ENCODE measurements around the gene POU6F2. TPM values are rescaled to one million over a fixed set of nuclear protein-coding genes. Genes with fewer than 3 reads are reported as not detected.

POU6F2 gene
- total RNA-seq, 1 experiment from 2014 or later: 0.27 TPM

DNA sequence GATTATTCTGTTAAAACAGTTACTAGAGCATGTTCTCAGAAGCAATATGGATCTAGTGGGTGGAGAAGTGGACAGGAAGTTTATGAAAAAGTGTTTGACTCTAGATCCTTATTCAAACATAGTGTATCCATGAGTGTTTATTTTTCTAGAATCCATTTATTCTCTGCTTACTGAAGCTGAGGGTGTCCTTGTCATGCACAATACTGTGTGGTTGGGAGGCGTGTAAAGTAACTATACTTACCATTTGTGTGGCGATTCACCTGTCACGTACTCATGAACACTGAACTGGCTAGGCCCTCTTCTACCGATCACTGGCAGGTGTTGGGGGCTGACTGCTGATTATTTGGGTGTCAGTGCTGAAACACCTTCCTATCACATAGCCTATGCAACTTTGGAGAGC, 74.0 kb downstream of the POU6F2 start:
- no peak for DNase-seq (ENCODE audit: low read depth, low spot score)
- ChIA-PET RAD21 (ENCODE audit: low non-redundant PET in 1 of 2, low total read pairs in 2 of 2, uncharacterized antibody in 2 of 2, unreplicated experiment in 2 of 2) (no interaction called here), POLR2A (no interaction called here), CTCF (no interaction called here)
- TF ChIP-seq, protein P1, sequence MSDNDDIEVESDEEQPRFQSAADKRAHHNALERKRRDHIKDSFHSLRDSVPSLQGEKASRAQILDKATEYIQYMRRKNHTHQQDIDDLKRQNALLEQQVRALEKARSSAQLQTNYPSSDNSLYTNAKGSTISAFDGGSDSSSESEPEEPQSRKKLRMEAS (IDR thresholded peaks at IDR 0.05): no peak
- TF ChIP-seq JUND (IDR thresholded peaks at IDR 0.05) (no peak), SRF (IDR thresholded peaks at IDR 0.05; ENCODE audit: low read depth) (no peak), CBX3 (IDR thresholded peaks at IDR 0.05; ENCODE audit: low read depth) (no peak), POLR2A (IDR thresholded peaks at IDR 0.05; ENCODE audit: borderline replicate concordance, extremely low read depth, insufficient read depth, insufficient read length) (no peak)
- TF ChIP-seq, protein P2, sequence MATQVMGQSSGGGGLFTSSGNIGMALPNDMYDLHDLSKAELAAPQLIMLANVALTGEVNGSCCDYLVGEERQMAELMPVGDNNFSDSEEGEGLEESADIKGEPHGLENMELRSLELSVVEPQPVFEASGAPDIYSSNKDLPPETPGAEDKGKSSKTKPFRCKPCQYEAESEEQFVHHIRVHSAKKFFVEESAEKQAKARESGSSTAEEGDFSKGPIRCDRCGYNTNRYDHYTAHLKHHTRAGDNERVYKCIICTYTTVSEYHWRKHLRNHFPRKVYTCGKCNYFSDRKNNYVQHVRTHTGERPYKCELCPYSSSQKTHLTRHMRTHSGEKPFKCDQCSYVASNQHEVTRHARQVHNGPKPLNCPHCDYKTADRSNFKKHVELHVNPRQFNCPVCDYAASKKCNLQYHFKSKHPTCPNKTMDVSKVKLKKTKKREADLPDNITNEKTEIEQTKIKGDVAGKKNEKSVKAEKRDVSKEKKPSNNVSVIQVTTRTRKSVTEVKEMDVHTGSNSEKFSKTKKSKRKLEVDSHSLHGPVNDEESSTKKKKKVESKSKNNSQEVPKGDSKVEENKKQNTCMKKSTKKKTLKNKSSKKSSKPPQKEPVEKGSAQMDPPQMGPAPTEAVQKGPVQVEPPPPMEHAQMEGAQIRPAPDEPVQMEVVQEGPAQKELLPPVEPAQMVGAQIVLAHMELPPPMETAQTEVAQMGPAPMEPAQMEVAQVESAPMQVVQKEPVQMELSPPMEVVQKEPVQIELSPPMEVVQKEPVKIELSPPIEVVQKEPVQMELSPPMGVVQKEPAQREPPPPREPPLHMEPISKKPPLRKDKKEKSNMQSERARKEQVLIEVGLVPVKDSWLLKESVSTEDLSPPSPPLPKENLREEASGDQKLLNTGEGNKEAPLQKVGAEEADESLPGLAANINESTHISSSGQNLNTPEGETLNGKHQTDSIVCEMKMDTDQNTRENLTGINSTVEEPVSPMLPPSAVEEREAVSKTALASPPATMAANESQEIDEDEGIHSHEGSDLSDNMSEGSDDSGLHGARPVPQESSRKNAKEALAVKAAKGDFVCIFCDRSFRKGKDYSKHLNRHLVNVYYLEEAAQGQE (IDR thresholded peaks at IDR 0.05; ENCODE audit: low read depth): no peak
- TF ChIP-seq, protein P3, sequence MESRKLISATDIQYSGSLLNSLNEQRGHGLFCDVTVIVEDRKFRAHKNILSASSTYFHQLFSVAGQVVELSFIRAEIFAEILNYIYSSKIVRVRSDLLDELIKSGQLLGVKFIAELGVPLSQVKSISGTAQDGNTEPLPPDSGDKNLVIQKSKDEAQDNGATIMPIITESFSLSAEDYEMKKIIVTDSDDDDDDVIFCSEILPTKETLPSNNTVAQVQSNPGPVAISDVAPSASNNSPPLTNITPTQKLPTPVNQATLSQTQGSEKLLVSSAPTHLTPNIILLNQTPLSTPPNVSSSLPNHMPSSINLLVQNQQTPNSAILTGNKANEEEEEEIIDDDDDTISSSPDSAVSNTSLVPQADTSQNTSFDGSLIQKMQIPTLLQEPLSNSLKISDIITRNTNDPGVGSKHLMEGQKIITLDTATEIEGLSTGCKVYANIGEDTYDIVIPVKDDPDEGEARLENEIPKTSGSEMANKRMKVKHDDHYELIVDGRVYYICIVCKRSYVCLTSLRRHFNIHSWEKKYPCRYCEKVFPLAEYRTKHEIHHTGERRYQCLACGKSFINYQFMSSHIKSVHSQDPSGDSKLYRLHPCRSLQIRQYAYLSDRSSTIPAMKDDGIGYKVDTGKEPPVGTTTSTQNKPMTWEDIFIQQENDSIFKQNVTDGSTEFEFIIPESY (IDR thresholded peaks at IDR 0.05; ENCODE audit: extremely low read depth, insufficient replicate concordance, low read length): no peak
- intact Hi-C loops (cut with micrococcal nuclease): no loop called here
- Histone ChIP-seq H3K79me2 (ENCODE audit: insufficient read depth, low read length) (no peaks in the 10 kb centered on the region), H3K4me2 (ENCODE audit: low read length) (no peak overlapping the region), H3K9ac (ENCODE audit: low read length) (no peak overlapping the region), H3K4me3 (replicated peaks in 1 of 2; ENCODE audit: low read depth in 1 of 2, low read length in 2 of 2) (no peak overlapping the region), H3K4me1 (ENCODE audit: control insufficient read depth in 1 of 2, insufficient read depth in 2 of 2, low read length in 2 of 2) (no peaks in the 10 kb centered on the region), H3K27ac (ENCODE audit: low read depth, low read length) (no peak overlapping the region), H3K9me3 (ENCODE audit: control insufficient read depth in 1 of 2, insufficient read depth in 1 of 2, low read depth in 1 of 2, low read length in 2 of 2) (no peaks in the 10 kb centered on the region), H3K27me3 (ENCODE audit: insufficient read depth, low read length) (peaks cover 20% of the 10 kb centered on the region), H3K36me3 (ENCODE audit: control insufficient read depth in 1 of 2, insufficient read depth in 2 of 2, low read length in 2 of 2) (no peaks in the 10 kb centered on the region), H3K9me2 (ENCODE audit: insufficient read depth) (no peaks in the 10 kb centered on the region), H4K20me1 (ENCODE audit: insufficient read depth) (no peaks in the 10 kb centered on the region), H2AFZ (ENCODE audit: low read depth, low read length, poor library complexity, severe bottlenecking) (no peak overlapping the region)
- no peak for ATAC-seq
- no TSS peak for BruUV-seq (replicated peaks)
